ENCODE results near the gene FSTL4.

The FSTL4 gene

GRCh38 chr5:133483406-133484090, 128.8 kb downstream of the FSTL4 start:
- no peak for DNase-seq (ENCODE audit: low read depth in 4 of 4, low spot score in 1 of 4)

- DNase-seq (ENCODE audit: low read depth in 4 of 4, low spot score in 1 of 4), result no peak
Observed at GRCh38 chr5:133482028-133482427, 130.3 kb downstream of the FSTL4 start.

GRCh38 chr5:133480866-133481265, 131.5 kb downstream of the FSTL4 start:
- DNase-seq (ENCODE audit: low read depth in 4 of 4, low spot score in 1 of 4), result no peak

GRCh38 chr5:133480366-133480765, 132.0 kb downstream of the FSTL4 start:
- no peak for DNase-seq (ENCODE audit: low read depth in 4 of 4, low spot score in 1 of 4)

- no peak for DNase-seq (ENCODE audit: low read depth in 4 of 4, low spot score in 1 of 4)
Observed at GRCh38 chr5:133478199-133478985, 133.9 kb downstream of the FSTL4 start.

GRCh38 chr5:133475986-133476385, 136.4 kb downstream of the FSTL4 start:
- no peak for DNase-seq (ENCODE audit: low read depth in 4 of 4, low spot score in 1 of 4)

- DNase-seq (ENCODE audit: low read depth in 4 of 4, low spot score in 1 of 4), result no peak
Observed at GRCh38 chr5:133474851-133475590, 137.3 kb downstream of the FSTL4 start.

- DNase-seq (ENCODE audit: low read depth in 4 of 4, low spot score in 1 of 4), result no peak
Observed at GRCh38 chr5:133473291-133473690, 139.1 kb downstream of the FSTL4 start.

GRCh38 chr5:133472829-133473228, 139.5 kb downstream of the FSTL4 start:
- DNase-seq (ENCODE audit: low read depth in 4 of 4, low spot score in 1 of 4), result no peak

- DNase-seq (ENCODE audit: low read depth in 4 of 4, low spot score in 1 of 4), result no peak
Observed at GRCh38 chr5:133471699-133472098, 140.6 kb downstream of the FSTL4 start.

- no peak for DNase-seq (ENCODE audit: low read depth in 4 of 4, low spot score in 1 of 4)
Observed at GRCh38 chr5:133470841-133471240, 141.5 kb downstream of the FSTL4 start.

- DNase-seq (ENCODE audit: low read depth in 4 of 4, low spot score in 1 of 4), result no peak
Observed at GRCh38 chr5:133469846-133470245, 142.5 kb downstream of the FSTL4 start.

GRCh38 chr5:133469252-133469651, 143.1 kb downstream of the FSTL4 start:
- DNase-seq (ENCODE audit: low read depth in 4 of 4, low spot score in 1 of 4), result no peak

- DNase-seq (ENCODE audit: low read depth in 4 of 4, low spot score in 1 of 4), result no peak
Observed at GRCh38 chr5:133468596-133468995, 143.7 kb downstream of the FSTL4 start.

GRCh38 chr5:133467826-133468463, 144.4 kb downstream of the FSTL4 start:
- DNase-seq (ENCODE audit: low read depth in 4 of 4, low spot score in 1 of 4), result no peak

- no peak for DNase-seq (ENCODE audit: low read depth in 4 of 4, low spot score in 1 of 4)
Observed at GRCh38 chr5:133467335-133467779, 145.0 kb downstream of the FSTL4 start.

GRCh38 chr5:133466556-133467334, 145.6 kb downstream of the FSTL4 start:
- DNase-seq (ENCODE audit: low read depth in 4 of 4, low spot score in 1 of 4), result no peak

GRCh38 chr5:133464013-133464412, 148.3 kb downstream of the FSTL4 start:
- DNase-seq (ENCODE audit: low read depth in 4 of 4, low spot score in 1 of 4), result no peak

- DNase-seq (ENCODE audit: low read depth in 4 of 4, low spot score in 1 of 4), result no peak
Observed at GRCh38 chr5:133461796-133462516, 150.4 kb downstream of the FSTL4 start.
